ENCODE data around the gene KRT14.

KRT14 gene

GRCh38 chr17:41575336-41575735 lies 11.4 kb downstream of the KRT14 start:
- TF ChIP-seq CTCF (IDR thresholded peaks at IDR 0.05) = no peak

GRCh38 chr17:41571561-41572434 lies 14.9 kb downstream of the KRT14 start, which contains the start of gene KRT9:
Gene KRT9 (minus strand): TSS chr17:41572059. CDS start chr17:41571992, 67 bp downstream.
- TF ChIP-seq CTCF (IDR thresholded peaks at IDR 0.05) = no peak

GRCh38 chr17:41567317-41567716 lies 19.4 kb downstream of the KRT14 start:
- TF ChIP-seq CTCF (IDR thresholded peaks at IDR 0.05) = no peak

GRCh38 chr17:41565338-41565737 lies 21.4 kb downstream of the KRT14 start:
- no peak for TF ChIP-seq CTCF (IDR thresholded peaks at IDR 0.05)

- TF ChIP-seq CTCF (IDR thresholded peaks at IDR 0.05) = no peak
Measured at GRCh38 chr17:41563607-41564170, 23.0 kb downstream of the KRT14 start.

- no peak for TF ChIP-seq CTCF (IDR thresholded peaks at IDR 0.05)
Measured at GRCh38 chr17:41561554-41561953, 25.1 kb downstream of the KRT14 start.

GRCh38 chr17:41559548-41559947 lies 27.1 kb downstream of the KRT14 start:
- no peak for TF ChIP-seq CTCF (IDR thresholded peaks at IDR 0.05)

Measured in LNCAP (cell line).